HEK293 (cell line): ENCODE measurements around the gene KLHDC10.
"Not testable (repeated sequence)": the region's sequence is repeated elsewhere in the genome, so short reads cannot be mapped to it uniquely, and the experiment has no call there.

Experiments used
- CTCF ChIA-PET: fragments of 350-600 bp; formaldehyde crosslinking; extraction: SDS; loops from one replicate; lab custom pipeline; 2021; ENCODE audit warnings: antibody characterized with exemption; lab: Yijun Ruan, JAX
- POLR2A ChIA-PET: fragments of 300-600 bp; formaldehyde crosslinking; extraction: SDS; loops from one replicate; lab custom pipeline; 2020; ENCODE audit warnings: antibody characterized with exemption, inconsistent platforms; lab: Yijun Ruan, JAX
- H3K27ac ChIP-seq: fragments of 200-500 bp; sonication (Bioruptor generic); 2 replicates; pipeline ENCODE4 v1.5.1; 2014; ENCODE audit warnings: low read depth, low read length, control low read depth, inconsistent platforms; ENCODE audit errors: extremely low read depth
- H3K36me3 ChIP-seq, 2 experiments: fragments of 200-500 bp in 1 of 2; sonication (Bioruptor generic) in 1 of 2; 1 replicate in 1 of 2; 2 replicates in 1 of 2; pipeline ENCODE4 v1.5.1; 2014 to 2017; ENCODE audit warnings: inconsistent platforms in 2 of 2, low read length in 2 of 2; ENCODE audit not compliant: control insufficient read depth in 2 of 2, insufficient read depth in 1 of 2
- H3K4me1 ChIP-seq: fragments of 200-500 bp; sonication (Bioruptor generic); 2 replicates; pipeline ENCODE4 v1.5.1; 2014; ENCODE audit warnings: mild to moderate bottlenecking, low read length, inconsistent platforms; ENCODE audit not compliant: control insufficient read depth, insufficient read depth
- H3K4me3 ChIP-seq: 2 replicates; pipeline ENCODE4 v1.5.1; 2011; ENCODE audit warnings: low read depth, mild to moderate bottlenecking, control low read depth, low read length, moderate library complexity
- H3K9me3 ChIP-seq: fragments of 200-500 bp; sonication (Bioruptor generic); 2 replicates; pipeline ENCODE4 v1.5.1; 2014; ENCODE audit warnings: low read depth, low read length, inconsistent platforms; ENCODE audit not compliant: control insufficient read depth, insufficient read depth
- KLF1 ChIP-seq: fragments of 450-650 bp; formaldehyde crosslinking; IDR thresholded peaks from 2 replicates; pipeline ENCODE4 v1.5.1; 2016; ENCODE audit warnings: missing biosample characterization, missing genetic modification characterization
- SP2 ChIP-seq: fragments of 450-650 bp; formaldehyde crosslinking; IDR thresholded peaks from 2 replicates; pipeline ENCODE4 v1.5.1; 2016; ENCODE audit warnings: missing biosample characterization, missing genetic modification characterization
- ZEB2 ChIP-seq: fragments of 450-650 bp; formaldehyde crosslinking; IDR thresholded peaks from 2 replicates; pipeline ENCODE4 v1.5.1; 2016; ENCODE audit warnings: missing biosample characterization, missing genetic modification characterization
- ZNF146 ChIP-seq: fragments of 450-650 bp; formaldehyde crosslinking; IDR thresholded peaks from 2 replicates; pipeline ENCODE4 v1.5.1; 2016; ENCODE audit warnings: missing biosample characterization, missing genetic modification characterization
- ZNF223 ChIP-seq: fragments of 450-650 bp; formaldehyde crosslinking; IDR thresholded peaks from 2 replicates; pipeline ENCODE4 v1.5.1; 2016; ENCODE audit warnings: missing biosample characterization, missing genetic modification characterization
- ZNF24 ChIP-seq: fragments of 450-650 bp; formaldehyde crosslinking; IDR thresholded peaks from 2 replicates; pipeline ENCODE4 v1.5.1; 2016; ENCODE audit warnings: missing biosample characterization, missing genetic modification characterization
- ZNF311 ChIP-seq: fragments of 450-650 bp; formaldehyde crosslinking; IDR thresholded peaks from 2 replicates; pipeline ENCODE4 v1.5.1; 2017; ENCODE audit warnings: missing biosample characterization, missing genetic modification characterization, borderline replicate concordance
- ZNF423 ChIP-seq: fragments of 450-650 bp; formaldehyde crosslinking; IDR thresholded peaks from 2 replicates; pipeline ENCODE4 v1.5.1; 2016; ENCODE audit warnings: missing biosample characterization, missing genetic modification characterization
- ZNF488 ChIP-seq: fragments of 450-650 bp; formaldehyde crosslinking; IDR thresholded peaks from 2 replicates; pipeline ENCODE4 v1.5.1; 2016; ENCODE audit warnings: missing biosample characterization, missing genetic modification characterization
- ZNF549 ChIP-seq: fragments of 450-650 bp; IDR thresholded peaks from 2 replicates; pipeline ENCODE4 v1.5.1; 2018; ENCODE audit warnings: missing biosample characterization, missing genetic modification characterization, mild to moderate bottlenecking, inconsistent platforms, moderate library complexity
- ZNF555 ChIP-seq: fragments of 450-650 bp; formaldehyde crosslinking; conservative IDR thresholded peaks from 2 replicates; pipeline ENCODE4 v1.5.1; 2017; ENCODE audit warnings: missing biosample characterization, mild to moderate bottlenecking, missing genetic modification characterization, inconsistent platforms
- ZNF600 ChIP-seq: fragments of 450-650 bp; formaldehyde crosslinking; IDR thresholded peaks from 2 replicates; pipeline ENCODE4 v1.5.1; 2016; ENCODE audit warnings: missing biosample characterization, missing genetic modification characterization
- ZNF654 ChIP-seq: fragments of 450-650 bp; formaldehyde crosslinking; IDR thresholded peaks from 2 replicates; pipeline ENCODE4 v1.5.1; 2016; ENCODE audit warnings: low read depth, missing biosample characterization, missing genetic modification characterization
- TF ChIP-seq, protein P1 (sequence below): fragments of 450-650 bp; formaldehyde crosslinking; IDR thresholded peaks from 2 replicates; pipeline ENCODE4 v1.5.1; 2016; ENCODE audit warnings: missing biosample characterization, missing genetic modification characterization
- TF ChIP-seq, protein P2 (sequence below): fragments of 450-650 bp; formaldehyde crosslinking; IDR thresholded peaks from 2 replicates; pipeline ENCODE4 v1.5.1; 2016; ENCODE audit warnings: missing biosample characterization, missing genetic modification characterization

Gene KLHDC10

GRCh38 chr7:130052250-130052649 is 18.1 kb upstream of the KLHDC10 start:
- H3K9me3 ChIP-seq, H3K4me3 ChIP-seq, H3K27ac ChIP-seq, H3K4me1 ChIP-seq, POLR2A ChIA-PET, H3K36me3 ChIP-seq: not testable (repeated sequence)
- CTCF ChIA-PET, result interaction anchor here (0.6 to 1.2 kb wide), 3 partner anchors 11 to 191 kb away, joined by 3 read pairs; no protein-coding TSS in a partner anchor

DNA sequence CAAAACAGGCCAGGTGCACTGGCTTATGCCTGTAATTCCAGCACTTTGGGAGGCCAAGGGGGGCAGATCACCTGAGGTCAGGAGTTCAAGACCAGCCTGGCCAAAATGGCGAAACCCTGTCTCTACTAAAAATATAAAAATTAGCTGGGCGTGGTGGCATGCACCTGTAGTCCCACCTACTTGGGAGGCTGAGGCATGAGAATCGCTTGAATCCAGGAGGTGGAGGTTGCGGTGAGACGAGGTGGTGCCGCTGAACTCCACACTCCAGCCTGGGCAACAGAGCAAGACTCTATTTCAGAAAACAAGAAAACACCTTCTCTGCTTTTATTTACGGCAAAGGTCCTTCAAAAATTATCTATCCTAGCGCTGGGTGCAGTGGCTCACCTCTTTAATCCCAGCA is 15.1 kb upstream of the KLHDC10 start:
- CTCF ChIA-PET, result not testable (repeated sequence)
- POLR2A ChIA-PET, result interaction anchor here (0.7 kb wide), 1 partner anchor 1186 kb away, joined by 4 read pairs; no protein-coding TSS in a partner anchor

GRCh38 chr7:130062246-130062645 is 8.1 kb upstream of the KLHDC10 start:
- no peaks in the 10 kb centered on the region for H3K36me3 ChIP-seq
- H3K4me3 ChIP-seq, result no peak overlapping the region
- TF ChIP-seq ZNF600, result no peak
- TF ChIP-seq, all 188 proteins: peak for 0
- ChIA-PET POLR2A (no interaction called here), CTCF (interaction anchor here (0.7 to 1.6 kb wide), 7 partner anchors 67 to 1635 kb away, joined by 3 to 13 read pairs (median 3); no protein-coding TSS in a partner anchor)
- Histone ChIP-seq H3K4me1 (no peaks in the 10 kb centered on the region), H3K9me3 (no peaks in the 10 kb centered on the region), H3K27ac (no peak overlapping the region)

More for the DNA sequence above, 15.1 kb upstream of the KLHDC10 start:
- H3K4me3 ChIP-seq, H3K36me3 ChIP-seq, H3K9me3 ChIP-seq, H3K4me1 ChIP-seq, H3K27ac ChIP-seq: not testable (repeated sequence)

- POLR2A ChIA-PET, result no interaction called here
- CTCF ChIA-PET, result interaction anchor here (0.6 to 1.6 kb wide), 12 partner anchors 9 to 767 kb away, joined by 3 to 13 read pairs (median 3); partner anchors contain the start of gene ZC3HC1
- Histone ChIP-seq H3K4me1 (no peaks in the 10 kb centered on the region), H3K9me3 (no peaks in the 10 kb centered on the region)
- TF ChIP-seq ZNF423, result no peak
- TF ChIP-seq ZNF549, result no peak
- TF ChIP-seq ZNF223 (tag by site-specific recombination), result no peak
- peak; percentile 70 for TF ChIP-seq ZNF654 (tag by site-specific recombination)
- TF ChIP-seq, all 188 proteins: peak for 1
- H3K36me3 ChIP-seq, result no peaks in the 10 kb centered on the region
- no peak overlapping the region for H3K4me3 ChIP-seq
- no peak overlapping the region for H3K27ac ChIP-seq
Observed at GRCh38 chr7:130063036-130063435, 7.3 kb upstream of the KLHDC10 start.

DNA sequence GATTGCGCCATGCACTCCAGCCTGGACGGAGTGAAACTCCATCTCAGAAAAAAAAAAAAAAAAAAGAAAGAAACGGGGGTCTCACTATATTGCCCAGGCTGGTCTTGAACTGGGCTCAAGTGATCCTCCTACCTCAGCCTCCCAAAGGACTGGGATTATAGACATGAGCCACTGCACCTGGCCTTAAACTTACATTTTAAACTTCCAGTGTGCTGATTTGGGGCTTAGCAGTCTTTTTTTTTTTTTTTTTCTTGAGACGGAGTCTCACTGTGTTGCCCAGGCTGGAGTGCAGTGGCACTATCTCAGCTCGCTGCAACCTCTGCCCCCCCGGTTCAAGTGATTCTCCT is 5.8 kb upstream of the KLHDC10 start:
- POLR2A ChIA-PET, result interaction anchor here (0.7 kb wide), 1 partner anchor 14 kb away, joined by 5 read pairs; no protein-coding TSS in a partner anchor
- not testable (repeated sequence) for H3K27ac ChIP-seq, H3K4me1 ChIP-seq, H3K36me3 ChIP-seq, H3K4me3 ChIP-seq, H3K9me3 ChIP-seq
- CTCF ChIA-PET, result interaction anchor here (0.7 to 1.5 kb wide), 2 partner anchors 8 to 14 kb away, joined by 3 to 7 read pairs; no protein-coding TSS in a partner anchor

- H3K27ac ChIP-seq, result no peak overlapping the region
- no peaks in the 10 kb centered on the region for H3K36me3 ChIP-seq
- ChIA-PET POLR2A (interaction anchor here (0.6 kb wide), 1 partner anchor 716 kb away, joined by 4 read pairs; no protein-coding TSS in a partner anchor), CTCF (interaction anchor here (0.6 to 1.4 kb wide), 4 partner anchors 70 to 809 kb away, joined by 3 to 7 read pairs (median 4); no protein-coding TSS in a partner anchor)
- no peak overlapping the region for H3K4me3 ChIP-seq
- H3K4me1 ChIP-seq, result no peaks in the 10 kb centered on the region
- no peaks in the 10 kb centered on the region for H3K9me3 ChIP-seq
- TF ChIP-seq ZNF146 (tag by site-specific recombination) (no peak), KLF1 (tag by site-specific recombination) (no peak), ZNF488 (tag by site-specific recombination) (no peak), ZNF311 (no peak), SP2 (no peak), ZNF555 (tag by site-specific recombination) (no peak), ZNF24 (no peak), ZEB2 (tag by site-specific recombination) (peak; percentile 66)
- TF ChIP-seq, protein P1, sequence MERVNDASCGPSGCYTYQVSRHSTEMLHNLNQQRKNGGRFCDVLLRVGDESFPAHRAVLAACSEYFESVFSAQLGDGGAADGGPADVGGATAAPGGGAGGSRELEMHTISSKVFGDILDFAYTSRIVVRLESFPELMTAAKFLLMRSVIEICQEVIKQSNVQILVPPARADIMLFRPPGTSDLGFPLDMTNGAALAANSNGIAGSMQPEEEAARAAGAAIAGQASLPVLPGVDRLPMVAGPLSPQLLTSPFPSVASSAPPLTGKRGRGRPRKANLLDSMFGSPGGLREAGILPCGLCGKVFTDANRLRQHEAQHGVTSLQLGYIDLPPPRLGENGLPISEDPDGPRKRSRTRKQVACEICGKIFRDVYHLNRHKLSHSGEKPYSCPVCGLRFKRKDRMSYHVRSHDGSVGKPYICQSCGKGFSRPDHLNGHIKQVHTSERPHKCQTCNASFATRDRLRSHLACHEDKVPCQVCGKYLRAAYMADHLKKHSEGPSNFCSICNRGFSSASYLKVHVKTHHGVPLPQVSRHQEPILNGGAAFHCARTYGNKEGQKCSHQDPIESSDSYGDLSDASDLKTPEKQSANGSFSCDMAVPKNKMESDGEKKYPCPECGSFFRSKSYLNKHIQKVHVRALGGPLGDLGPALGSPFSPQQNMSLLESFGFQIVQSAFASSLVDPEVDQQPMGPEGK (tag by site-specific recombination), result no peak
- TF ChIP-seq, protein P2, sequence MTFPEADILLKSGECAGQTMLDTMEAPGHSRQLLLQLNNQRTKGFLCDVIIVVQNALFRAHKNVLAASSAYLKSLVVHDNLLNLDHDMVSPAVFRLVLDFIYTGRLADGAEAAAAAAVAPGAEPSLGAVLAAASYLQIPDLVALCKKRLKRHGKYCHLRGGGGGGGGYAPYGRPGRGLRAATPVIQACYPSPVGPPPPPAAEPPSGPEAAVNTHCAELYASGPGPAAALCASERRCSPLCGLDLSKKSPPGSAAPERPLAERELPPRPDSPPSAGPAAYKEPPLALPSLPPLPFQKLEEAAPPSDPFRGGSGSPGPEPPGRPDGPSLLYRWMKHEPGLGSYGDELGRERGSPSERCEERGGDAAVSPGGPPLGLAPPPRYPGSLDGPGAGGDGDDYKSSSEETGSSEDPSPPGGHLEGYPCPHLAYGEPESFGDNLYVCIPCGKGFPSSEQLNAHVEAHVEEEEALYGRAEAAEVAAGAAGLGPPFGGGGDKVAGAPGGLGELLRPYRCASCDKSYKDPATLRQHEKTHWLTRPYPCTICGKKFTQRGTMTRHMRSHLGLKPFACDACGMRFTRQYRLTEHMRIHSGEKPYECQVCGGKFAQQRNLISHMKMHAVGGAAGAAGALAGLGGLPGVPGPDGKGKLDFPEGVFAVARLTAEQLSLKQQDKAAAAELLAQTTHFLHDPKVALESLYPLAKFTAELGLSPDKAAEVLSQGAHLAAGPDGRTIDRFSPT, result no peak
Observed at GRCh38 chr7:130065500-130066152, 4.7 kb upstream of the KLHDC10 start.
